Stimulated activated CD8-positive, alpha-beta memory T cell treated with anti-CD3 and anti-CD28 coated beads, Interleukin-12 subunit alpha, Interleukin-12 subunit beta, amount 100 ng/mL, for 1 hour (primary cell): Measurements from ENCODE around the gene WFS1.

ENCODE experiments used
- DNase-seq: peaks from one replicate; pipeline ENCODE4 v3.0.0-alpha.2; 2020; ENCODE audit warnings: low read depth

WFS1 gene

DNA sequence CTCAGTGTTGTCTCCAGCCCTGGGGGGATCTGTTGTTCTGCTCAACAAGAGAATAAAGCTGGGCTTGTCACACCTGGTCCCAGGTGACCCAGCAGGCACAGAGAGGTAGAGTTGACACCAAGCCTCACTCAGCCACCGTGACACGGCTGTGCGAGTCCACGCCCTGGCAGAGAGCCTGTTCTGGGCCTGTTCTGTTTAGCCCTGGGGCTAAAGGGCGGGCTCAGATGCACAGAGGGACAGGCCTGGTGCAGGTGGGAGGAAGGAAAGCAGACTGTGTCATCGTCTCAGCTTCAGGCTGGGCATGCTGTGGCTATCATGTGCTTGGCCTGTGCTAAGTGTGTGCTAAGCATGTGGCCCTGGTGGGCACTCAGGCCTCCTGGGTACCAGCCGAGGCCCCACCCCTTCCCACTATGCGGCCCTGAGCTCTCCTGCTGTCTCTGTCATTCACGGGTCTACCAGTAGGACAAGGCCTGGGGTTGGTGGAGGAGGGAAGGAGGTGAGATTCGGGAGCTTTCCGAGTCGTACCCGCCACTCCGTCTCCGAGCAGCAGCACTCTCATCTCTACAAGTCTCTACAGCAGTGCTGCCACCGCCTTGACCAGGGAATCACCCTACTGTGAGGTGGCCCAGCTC lies 10.8 kb downstream of the WFS1 start:
- no peak for DNase-seq

DNA sequence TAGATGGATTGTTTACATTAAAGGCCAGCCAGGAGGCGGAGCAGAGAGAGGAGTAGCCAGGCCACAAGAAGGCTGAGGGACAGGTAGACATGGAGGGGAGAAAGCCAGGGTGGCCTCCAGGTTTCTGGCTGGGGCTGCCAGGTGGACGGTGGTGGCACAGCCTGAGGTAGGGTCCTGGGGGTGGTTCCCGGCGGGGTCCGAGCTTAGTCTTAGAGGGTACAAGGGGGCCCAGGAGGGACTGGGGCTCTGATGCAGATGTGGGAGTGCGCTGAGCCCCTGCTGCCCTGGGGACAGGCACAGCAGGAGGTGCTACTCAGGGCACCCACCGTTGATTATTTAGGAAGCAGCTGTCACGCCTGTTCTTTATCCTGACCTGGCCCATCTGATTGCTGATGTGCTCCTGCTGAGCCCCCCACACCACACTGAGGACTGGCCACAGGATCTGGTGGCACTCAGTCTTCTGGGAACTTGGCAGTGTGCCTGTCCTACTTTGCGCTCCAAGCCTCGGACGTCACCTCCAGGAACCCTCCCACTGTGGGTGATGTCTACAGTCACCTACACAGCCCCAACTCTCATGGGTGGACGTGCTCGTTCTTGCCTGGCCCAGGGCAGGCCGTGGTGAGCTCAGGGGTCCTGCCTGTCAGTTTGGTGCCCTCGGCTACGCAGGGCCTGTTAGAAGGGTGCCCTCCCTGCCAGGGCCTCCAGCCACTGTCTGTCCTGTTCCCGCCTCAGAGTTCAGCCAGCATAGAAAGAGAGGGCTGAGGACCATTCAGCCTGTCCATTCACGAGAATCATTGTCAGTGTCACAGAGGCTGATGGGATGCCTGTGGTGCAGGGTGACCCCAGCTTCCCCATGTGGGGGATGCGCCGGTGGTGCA lies 12.0 kb downstream of the WFS1 start:
- DNase-seq: no peak

DNA sequence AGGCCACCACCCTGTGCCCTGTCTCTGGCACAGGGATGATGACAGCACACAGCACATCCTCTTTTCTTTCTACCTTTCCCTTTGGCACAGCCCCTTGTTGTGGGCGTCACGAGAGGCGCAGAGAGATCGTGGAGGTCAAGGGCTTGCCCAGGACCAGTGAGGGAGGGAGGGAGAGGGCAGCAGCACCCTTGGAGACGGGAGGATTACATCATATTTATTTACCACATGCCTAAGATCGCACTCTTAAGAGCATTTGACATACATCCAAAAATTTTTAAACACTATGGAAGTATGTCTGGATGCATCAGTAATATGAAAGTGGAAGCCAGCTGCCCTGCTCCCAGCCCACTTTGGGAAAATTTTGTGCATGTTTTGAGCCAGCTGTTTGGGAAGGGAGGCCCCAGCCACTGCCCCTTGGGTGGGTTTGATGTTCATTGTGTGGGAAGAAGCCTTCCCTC lies 12.7 kb downstream of the WFS1 start:
- no peak for DNase-seq

DNA sequence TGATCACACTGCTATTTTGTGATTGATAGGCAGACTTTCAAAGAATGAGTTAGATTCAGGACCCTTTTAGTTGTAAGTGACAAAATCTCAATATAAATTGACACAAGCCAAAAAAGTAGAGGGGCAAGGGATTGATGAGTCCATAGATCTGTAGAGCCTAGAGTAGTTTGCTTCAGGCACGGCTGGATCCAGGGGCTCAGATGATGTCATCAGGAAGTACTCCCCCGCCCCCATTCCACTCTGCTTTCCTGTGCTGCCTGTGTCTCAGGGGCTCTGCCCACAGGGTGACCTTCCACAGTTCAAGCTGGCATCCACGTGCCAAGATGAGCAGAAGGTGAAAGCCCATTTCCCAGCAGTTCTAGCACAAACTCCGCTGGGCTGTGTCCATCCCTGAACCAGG lies 13.6 kb downstream of the WFS1 start:
- no peak for DNase-seq

DNA sequence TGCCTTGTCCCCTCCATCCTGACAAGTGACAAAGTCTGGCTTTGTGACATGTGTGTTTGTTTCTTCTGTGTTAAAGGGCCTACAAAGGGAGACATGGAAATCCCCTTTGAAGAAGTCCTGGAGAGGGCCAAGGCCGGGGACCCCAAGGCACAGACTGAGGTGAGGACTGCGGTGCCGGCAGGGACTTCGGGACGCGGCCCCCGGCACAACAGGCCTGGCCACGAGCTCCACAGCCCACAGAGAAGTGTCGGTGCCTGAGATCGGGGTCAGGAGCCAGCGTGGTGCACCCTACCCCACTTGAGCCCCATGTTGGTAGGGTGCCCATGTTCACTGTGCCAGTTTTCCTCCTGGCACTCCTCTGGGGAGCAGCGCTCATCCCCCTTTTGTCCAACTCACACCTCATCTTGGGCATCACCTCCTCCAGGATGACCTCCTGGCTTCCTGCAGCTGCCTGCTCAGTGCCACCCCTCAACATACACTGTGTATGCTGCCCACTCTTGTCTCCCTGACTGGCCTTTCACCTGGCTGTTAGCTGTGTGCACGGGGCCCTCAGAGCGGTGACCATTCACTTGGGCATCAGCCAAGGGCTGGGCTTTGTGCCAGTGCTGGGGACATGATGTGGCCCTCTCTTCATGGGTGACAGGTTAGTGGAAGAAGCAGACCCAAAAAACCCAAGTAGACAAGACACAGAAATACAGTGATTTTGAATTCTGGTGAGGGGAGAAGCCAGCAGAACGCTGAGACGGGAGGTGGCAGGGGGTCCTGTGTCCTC lies 17.6 kb downstream of the WFS1 start:
- no peak for DNase-seq

DNA sequence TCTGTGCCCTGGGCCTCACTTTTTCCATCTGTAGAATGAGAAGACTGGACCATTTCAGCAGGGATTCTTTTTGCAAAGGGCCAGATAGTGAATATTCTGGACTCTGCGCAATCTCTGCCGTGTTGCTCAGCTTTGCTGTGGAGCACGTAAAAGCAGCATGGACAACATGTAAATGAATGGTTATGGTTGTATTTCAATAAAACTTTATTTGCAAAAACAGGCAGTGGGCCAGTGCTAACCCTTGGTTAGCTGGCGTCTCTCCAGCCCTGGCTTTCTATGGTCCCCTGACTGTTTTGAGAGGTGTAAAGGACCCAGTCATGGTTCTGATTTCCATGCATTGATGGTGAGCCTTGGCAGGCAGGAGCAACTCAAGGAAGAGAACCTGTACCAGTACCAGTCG lies 18.7 kb downstream of the WFS1 start:
- DNase-seq: no peak

DNA sequence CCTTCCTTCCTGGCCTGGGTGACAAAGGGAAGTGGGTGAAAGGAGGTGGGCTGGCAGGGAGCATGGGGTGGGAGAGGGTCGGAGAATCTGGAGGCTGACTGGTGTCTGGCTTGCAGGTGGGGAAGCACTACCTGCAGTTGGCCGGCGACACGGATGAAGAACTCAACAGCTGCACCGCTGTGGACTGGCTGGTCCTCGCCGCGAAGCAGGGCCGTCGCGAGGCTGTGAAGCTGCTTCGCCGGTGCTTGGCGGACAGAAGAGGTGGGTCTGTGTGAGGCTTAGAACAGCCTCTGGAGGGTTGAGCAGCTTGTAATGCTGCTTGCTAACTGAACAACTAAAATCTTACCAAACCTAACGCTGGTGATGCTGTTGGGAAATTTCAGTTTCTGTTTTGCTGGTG lies 19.2 kb downstream of the WFS1 start:
- no peak for DNase-seq

DNA sequence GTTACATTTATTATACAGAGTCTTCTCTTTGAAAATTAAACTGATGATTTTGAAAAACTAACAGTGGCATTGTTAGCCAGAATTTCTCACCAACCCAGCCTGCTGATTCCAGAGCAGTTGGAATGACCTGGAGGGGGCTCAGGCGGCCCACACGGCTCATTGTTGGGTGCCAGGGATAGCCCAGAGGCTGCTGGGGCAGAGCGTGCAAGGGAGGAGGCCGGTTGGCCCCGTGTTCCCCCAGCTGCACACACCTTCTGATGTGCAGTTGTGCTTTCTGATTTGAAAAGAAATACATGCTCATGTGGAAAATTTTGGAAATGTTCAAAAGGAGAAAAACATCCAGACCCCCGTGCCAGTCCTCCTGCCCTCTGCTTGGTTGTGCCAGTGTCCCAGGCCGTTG lies 20.6 kb downstream of the WFS1 start:
- no peak for DNase-seq

DNA sequence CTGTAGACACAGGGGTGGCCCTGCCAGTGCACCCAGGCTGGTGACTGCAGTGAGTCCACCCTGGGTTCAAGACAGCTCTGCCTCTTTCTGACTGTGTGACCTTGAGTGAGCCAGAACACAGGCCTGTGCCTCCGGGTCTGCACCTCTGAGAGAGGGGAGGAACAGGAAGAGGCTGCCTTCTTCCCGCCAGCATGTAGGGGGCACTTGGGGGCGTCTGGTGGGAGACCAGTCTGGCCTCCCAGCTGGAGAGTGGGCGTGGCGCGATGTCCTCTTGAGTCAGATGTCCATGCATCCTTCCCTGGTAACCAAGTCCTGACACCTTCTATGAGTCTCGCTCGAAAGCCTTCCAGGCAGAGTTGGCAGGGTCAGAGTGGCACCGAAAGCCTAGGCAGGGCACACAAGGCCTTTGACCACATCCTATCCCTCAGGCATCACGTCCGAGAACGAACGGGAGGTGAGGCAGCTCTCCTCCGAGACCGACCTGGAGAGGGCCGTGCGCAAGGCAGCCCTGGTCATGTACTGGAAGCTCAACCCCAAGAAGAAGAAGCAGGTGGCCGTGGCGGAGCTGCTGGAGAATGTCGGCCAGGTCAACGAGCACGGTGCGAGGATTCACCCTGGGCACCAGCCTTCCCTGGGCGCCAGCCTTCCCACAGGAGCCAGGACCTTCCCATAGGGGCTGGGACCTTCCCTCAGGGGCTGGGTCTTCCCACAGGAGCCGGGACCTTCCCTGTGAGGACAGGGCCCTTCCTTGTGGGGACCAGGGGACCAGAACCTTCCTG lies 21.3 kb downstream of the WFS1 start:
- DNase-seq: no peak

DNA sequence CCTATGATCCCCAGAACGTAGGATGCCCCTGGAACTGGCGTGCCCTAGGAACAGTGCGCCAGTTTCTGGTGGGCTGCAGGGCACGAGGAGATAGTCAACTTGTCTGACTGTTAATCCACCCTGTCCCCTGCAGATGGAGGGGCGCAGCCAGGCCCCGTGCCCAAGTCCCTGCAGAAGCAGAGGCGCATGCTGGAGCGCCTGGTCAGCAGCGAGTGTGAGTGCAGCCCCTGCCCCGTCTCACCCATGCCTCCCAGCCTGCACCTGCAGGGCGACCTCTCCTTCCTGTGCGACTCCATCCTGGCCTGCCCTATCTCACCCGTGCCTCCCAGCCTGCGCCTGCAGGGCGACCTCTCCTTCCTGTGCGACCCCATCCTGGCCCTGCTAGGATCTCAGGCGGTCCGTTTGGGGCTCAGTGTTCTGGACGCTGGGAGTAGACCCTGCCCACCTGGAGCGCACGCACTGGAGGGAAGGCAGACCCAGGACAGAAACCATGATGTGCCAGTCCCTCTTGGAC lies 22.2 kb downstream of the WFS1 start:
- no peak for DNase-seq

DNA sequence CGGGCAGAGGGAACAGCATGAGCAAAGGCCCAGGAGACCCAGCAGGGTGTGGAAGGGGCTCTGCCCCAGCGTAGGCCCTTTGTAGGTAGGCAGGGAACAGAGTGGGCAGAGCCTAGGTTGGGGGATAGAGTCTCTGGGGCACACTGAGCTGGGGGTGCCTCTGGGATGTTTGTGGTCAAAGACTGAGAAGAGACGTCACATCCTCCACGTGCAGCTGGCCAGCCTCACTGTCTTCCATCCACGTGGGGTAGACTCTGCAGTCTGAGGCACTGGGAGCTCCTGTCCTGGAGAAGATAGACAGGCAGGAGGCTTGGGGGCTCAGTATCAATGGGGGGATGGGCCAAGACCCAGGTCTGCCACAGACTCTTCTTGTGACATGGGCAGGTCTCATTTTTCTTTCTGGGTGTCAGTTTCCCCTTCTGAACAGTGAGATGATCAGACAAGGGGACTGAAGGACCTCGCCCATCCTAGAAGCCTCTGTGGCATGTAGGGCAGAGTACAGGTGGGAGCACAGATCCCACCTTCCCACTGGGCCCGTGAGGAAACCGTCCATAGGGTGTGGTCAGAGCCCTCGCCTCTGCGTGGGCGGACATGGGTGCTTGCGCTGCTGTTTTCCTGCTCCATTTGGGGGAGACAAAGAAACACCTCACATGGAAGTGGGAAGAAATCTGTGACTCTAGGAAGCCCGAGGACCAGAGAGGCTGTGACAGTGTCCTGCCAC lies 22.9 kb downstream of the WFS1 start:
- no peak for DNase-seq

DNA sequence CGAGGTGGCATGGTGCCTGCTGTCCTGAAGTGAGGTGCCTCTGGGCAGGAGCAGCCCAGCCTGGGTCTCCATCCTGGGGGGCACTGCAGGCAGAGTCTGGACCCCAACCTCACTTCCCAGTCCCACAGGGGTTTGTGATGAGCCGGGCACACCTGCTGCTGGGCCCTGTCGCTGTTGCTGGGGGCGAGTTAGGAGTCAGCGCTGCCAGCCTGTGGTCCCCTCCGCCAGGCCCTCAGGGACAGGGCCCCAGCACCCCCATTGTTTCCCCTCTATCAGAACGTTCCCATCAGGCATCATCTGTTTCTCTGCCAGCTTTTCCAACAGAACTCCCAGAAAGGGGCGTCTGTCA lies 23.4 kb downstream of the WFS1 start:
- no peak for DNase-seq

DNA sequence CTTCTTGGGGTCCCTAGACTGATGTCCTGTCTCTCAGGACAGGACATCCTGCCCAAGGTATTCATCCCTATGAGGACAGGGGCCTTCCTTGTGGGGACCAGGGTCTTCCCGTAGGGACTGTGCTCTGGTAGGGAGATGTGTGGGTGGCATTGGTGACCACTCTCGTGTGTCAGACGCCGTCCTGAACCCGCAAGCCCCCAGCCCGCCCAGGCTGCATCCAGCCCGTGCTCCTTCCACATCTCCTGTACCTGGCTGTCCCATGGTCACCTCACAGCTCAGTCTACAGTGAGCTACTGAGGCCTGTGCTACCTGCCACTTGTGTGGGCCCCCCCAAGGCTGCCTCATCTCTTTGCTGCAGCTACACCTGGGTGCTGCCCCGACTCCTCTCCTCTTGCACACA lies 24.0 kb downstream of the WFS1 start:
- DNase-seq: no peak

DNA sequence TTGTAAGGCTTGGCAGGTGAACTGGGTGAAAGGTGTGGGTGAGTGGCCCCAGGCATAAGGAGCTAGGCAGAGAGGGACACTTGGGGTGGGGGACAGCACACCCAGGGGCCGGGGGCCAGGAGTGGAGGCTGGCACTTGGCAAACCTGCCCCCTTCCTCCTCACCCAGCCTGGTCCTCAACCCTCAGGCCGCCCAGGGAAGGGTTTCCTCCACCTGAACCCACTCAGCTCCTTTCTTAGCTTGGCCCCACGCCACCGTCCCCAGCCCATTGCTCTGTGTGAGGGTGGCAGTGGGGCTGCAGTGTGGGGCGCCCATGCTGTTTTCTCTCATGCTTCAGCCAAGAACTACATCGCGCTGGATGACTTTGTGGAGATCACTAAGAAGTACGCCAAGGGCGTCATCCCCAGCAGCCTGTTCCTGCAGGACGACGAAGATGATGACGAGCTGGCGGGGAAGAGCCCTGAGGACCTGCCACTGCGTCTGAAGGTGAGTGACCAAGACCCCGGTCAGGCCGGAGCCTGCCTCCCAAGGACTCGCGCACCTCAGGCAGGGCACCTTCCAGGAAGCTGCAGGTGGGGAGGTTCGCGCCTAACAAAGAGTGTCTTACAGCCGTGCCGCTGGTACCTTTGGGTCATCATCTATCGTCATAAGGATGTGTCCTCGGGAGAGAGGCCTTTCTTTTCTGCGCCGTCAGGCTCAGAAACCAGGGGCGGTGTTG lies 25.2 kb downstream of the WFS1 start:
- no peak for DNase-seq

DNA sequence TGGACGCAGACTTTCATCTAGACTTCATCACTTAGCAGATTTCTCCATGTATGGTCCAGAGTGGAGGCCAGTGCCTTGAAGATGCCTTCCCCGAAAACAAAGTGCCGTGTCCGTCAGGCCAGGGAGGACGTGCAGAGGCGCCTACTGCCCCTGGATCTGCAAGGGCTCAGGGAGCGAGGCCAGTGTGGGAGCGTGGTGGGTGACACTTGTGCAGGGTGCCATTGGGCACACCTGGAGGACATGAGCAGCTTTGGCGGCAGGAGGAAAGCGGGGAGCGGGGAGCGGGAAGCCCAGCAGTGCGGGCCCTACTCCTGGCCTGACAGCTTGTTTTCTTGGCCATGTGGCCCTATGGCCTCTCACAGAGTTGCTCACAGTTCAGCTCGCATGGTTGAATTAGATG lies 25.8 kb downstream of the WFS1 start:
- no peak for DNase-seq

DNA sequence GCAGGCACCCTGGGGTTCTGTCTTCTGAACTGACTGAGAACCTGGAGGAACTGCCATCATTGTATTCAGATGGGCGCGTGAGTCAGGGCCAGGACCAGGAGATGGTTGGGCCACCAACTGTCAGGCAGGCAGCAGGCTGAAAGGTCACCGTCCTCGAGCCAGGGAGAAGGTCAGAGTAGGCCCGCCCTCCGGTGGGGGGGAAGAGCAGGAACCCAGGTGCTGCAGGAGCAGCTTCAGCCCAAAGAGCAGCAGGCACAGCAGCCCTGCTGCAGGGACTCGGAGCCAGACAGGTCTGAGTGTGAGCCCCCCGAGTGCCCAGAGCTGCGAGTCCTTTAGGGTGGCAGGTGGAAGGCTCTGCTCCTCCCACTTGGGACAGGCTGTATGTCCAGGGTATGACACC lies 26.4 kb downstream of the WFS1 start:
- DNase-seq: no peak

DNA sequence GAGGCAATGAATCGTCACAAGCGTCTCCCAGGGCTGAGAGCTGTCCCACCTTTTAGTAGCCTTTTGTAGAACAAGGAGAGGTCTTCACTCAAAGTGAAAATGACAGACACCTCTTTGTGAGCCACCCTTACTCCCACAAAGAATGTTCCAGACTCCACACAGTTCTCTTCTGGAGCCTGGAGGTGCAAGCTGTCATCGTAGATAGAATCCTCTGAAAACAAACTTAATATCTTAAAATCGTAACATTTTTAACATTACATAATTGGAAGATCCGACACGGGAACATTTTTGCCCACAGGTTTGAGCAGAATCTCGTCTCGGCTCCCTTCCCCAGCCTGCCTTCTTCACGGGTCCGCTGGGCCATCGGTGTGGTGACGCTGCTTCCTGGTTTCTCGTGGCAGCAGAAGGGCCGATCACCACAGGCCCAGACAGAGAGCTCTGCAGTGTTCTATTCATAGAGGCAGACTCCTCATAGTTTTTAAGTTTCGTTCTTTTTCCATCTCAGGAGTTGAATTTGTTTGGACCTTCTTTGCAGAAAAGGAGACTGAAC lies 27.7 kb downstream of the WFS1 start:
- DNase-seq: no peak

DNA sequence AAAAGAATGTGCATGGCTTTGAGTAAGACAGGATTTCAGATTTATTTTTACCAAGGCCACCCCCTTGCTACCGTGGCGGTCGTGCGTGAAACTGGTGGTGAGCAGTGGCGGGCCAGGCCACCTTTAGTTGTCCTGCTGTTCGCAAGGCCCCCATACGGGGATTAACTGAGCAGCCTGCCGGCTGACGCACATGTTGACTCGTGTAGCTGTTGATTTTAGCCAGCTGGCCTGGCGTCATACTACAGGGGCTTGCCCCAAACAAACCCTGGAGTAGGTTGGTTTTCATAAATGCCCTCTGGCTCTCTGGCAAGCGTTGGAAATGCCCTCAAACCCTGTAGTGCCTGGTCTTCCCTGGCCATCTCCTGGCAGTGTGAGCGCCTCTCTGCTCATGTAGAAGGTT lies 28.4 kb downstream of the WFS1 start:
- no peak for DNase-seq

DNA sequence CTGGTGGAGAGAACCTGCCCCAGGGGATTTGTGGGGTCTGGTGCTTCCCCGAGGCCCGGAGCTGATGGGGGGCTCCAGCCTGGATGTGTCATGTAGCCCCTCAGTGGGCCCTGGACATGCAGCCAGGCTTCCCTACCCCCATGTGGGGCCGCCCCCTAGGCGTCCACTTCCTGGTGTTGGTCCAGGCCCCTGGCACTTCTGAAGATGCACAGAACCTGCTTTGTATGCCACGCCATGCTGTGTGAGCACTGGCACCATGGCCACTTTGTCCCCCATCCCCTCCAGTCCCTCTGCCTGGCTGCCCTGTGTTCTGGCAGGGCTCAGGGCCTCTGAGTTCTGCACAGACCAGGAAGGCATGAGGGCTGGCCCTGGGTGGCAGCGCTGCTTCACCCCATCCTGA lies 29.2 kb downstream of the WFS1 start:
- DNase-seq: no peak

DNA sequence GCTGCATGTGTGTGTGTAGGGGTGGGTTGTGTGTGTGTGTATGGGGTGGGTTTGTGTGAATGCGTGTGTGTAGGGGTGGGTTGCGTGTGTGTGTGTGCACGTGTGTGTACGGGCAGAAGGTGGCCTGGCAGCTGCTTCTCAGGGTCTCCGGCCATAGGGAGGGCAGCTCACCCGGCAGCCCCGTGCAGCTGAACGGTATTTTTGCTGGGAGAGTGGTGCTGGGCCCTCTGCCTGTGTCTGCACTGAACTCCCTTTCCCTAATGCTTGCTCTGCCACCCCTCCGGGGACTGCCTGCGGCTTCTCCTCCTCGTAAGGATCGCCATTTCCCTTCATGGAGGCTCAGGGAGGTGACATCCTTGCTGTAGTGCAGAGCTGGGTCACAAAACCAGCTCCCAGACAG lies 30.2 kb downstream of the WFS1 start:
- DNase-seq: no peak
